Measurements from ENCODE around the gene PLA2G4A.

- TF ChIP-seq CTCF (conservative IDR thresholded peaks at IDR 0.05; ENCODE audit: low read length) (no peak), EZH2phosphoT487 (IDR thresholded peaks at IDR 0.05; ENCODE audit: borderline replicate concordance) (no peak)
Measured at GRCh38 chr1:186793582-186793927, 35.2 kb upstream of the PLA2G4A start.

Measured in Loucy (cell line).